A549 treated with ZK216348 at 1 μM for 4 hours (cell line): Measurements from ENCODE around the gene RAB27B. TPM values are rescaled to one million over a fixed set of nuclear protein-coding genes. Genes with fewer than 3 reads are reported as not detected.

ENCODE experiments used
- total RNA-seq: library from RNA; stranded (reverse); fragments of 200-300 nt; extraction: Qiagen RNA extraction; gene quantifications from 5 replicates; pipeline ENCODE4 v1.2.3, GENCODE V29; 2022; ENCODE audit warnings: low read depth

RAB27B gene
- total RNA-seq = 10.2 to 14.7 TPM (median 12.6 TPM) in 5 replicates

GRCh38 chr18:54828281-54828881 lies at the start of gene RAB27B:
Gene RAB27B, plus strand, starts transcription at chr18:54828477. Its CDS starts 49,109 bp downstream, at chr18:54877586.

Other genes starting within 250 kb of the RAB27B start
- gene DYNAP, start 237.2 kb upstream of the RAB27B start, total RNA-seq = not detected in 5 replicates
- gene CCDC68, start 131.0 kb downstream of the RAB27B start, total RNA-seq = 3.3 to 6.5 TPM (median 4.0 TPM) in 5 replicates